IMR-90 (cell line): Measurements from ENCODE around the gene AP1S2. TPM values are rescaled to one million over a fixed set of nuclear protein-coding genes. Genes with fewer than 3 reads are reported as not detected.

ENCODE experiments used
- ATAC-seq: fragments of 200-7000 bp; cut with Tn5 transposase; 2 replicates; pipeline ENCODE4 v1.9.1; 2020; ENCODE audit warnings: low read depth, mild to moderate bottlenecking, moderate library complexity
- BruUV-seq: library from RNA; stranded (reverse); fragments of 400-500 nt; replicated peaks from 2 replicates; lab custom pipeline; 2021; lab: Mats Ljungman, UMichigan
- CTCF ChIA-PET: fragments of 300-600 bp; formaldehyde crosslinking; extraction: SDS; loops from one replicate; lab custom pipeline; 2021; ENCODE audit warnings: antibody characterized with exemption; lab: Yijun Ruan, JAX
- POLR2A ChIA-PET: fragments of 300-600 bp; sonication (Branson Sonifier 250); formaldehyde crosslinking; loops from one replicate; lab custom pipeline; 2022; ENCODE audit warnings: antibody characterized with exemption; ENCODE audit not compliant: unreplicated experiment; lab: Charles Lee
- DNase-seq: peaks from one replicate; pipeline ENCODE4 v3.0.0; 2013
- H2AFZ ChIP-seq: replicated peaks from 2 replicates; pipeline ENCODE3; 2013; ENCODE audit warnings: low read length, mild to moderate bottlenecking; ENCODE audit not compliant: poor library complexity
- H2AK5ac ChIP-seq: 2 replicates; pipeline ENCODE4 v1.6.1; 2013; ENCODE audit warnings: low read depth, low read length, inconsistent platforms
- H2AK9ac ChIP-seq: replicated peaks from 2 replicates; pipeline ENCODE3; 2013; ENCODE audit warnings: mild to moderate bottlenecking, low read depth, low read length, moderate library complexity; ENCODE audit not compliant: poor library complexity
- H2BK120ac ChIP-seq: 2 replicates; pipeline ENCODE4 v1.6.1; 2013; ENCODE audit warnings: low read depth, low read length, inconsistent platforms
- H2BK15ac ChIP-seq: 3 replicates; pipeline ENCODE4 v1.6.1; 2013; ENCODE audit warnings: low read depth, low read length, inconsistent platforms
- H2BK20ac ChIP-seq: 2 replicates; pipeline ENCODE4 v1.6.1; 2013; ENCODE audit warnings: low read depth, mild to moderate bottlenecking, inconsistent platforms, low read length, moderate library complexity
- H2BK5ac ChIP-seq: 2 replicates; pipeline ENCODE4 v1.6.1; 2013; ENCODE audit warnings: mild to moderate bottlenecking, low read depth, low read length, inconsistent platforms; ENCODE audit not compliant: poor library complexity, severe bottlenecking
- H3K14ac ChIP-seq: replicated peaks from 2 replicates; pipeline ENCODE4 v1.6.1; 2013; ENCODE audit warnings: low read depth, low read length, inconsistent platforms
- H3K18ac ChIP-seq: 2 replicates; pipeline ENCODE4 v1.6.1; 2013; ENCODE audit warnings: low read depth, low read length, control low read depth
- H3K23ac ChIP-seq: 2 replicates; pipeline ENCODE4 v1.6.1; 2013; ENCODE audit warnings: low read depth, low read length, inconsistent platforms
- H3K27ac ChIP-seq: 2 replicates; pipeline ENCODE4 v1.5.1; 2013; ENCODE audit warnings: mild to moderate bottlenecking, control low read depth, low read length; ENCODE audit not compliant: insufficient read depth
- H3K27me3 ChIP-seq: 2 replicates; pipeline ENCODE4 v1.6.1; 2013; ENCODE audit warnings: low read length; ENCODE audit not compliant: control insufficient read depth, insufficient read depth
- H3K36me3 ChIP-seq: 2 replicates; pipeline ENCODE4 v1.6.1; 2013; ENCODE audit warnings: low read length, mixed read lengths; ENCODE audit not compliant: control insufficient read depth, insufficient read depth
- H3K4ac ChIP-seq: 2 replicates; pipeline ENCODE4 v1.6.1; 2013; ENCODE audit warnings: low read depth, low read length, inconsistent platforms
- H3K4me1 ChIP-seq: 2 replicates; pipeline ENCODE4 v1.6.1; 2013; ENCODE audit warnings: low read length, mixed read lengths; ENCODE audit not compliant: control insufficient read depth, insufficient read depth
- H3K4me2 ChIP-seq: 2 replicates; pipeline ENCODE4 v1.6.1; 2013; ENCODE audit warnings: low read depth, mild to moderate bottlenecking, control low read depth, low read length, moderate library complexity
- H3K4me3 ChIP-seq: 2 replicates; pipeline ENCODE4 v1.5.1; 2013; ENCODE audit warnings: low read depth, mild to moderate bottlenecking, control low read depth, low read length, moderate library complexity; ENCODE audit not compliant: insufficient read depth
- H3K56ac ChIP-seq: 2 replicates; pipeline ENCODE4 v1.6.1; 2013; ENCODE audit warnings: low read length, inconsistent platforms; ENCODE audit not compliant: insufficient read depth; ENCODE audit errors: extremely low read depth
- H3K79me1 ChIP-seq, 2 experiments: 2 replicates each; pipeline ENCODE4 v1.6.1; 2013; ENCODE audit warnings: low read length in 2 of 2, inconsistent platforms in 1 of 2, low read depth in 1 of 2
- H3K9ac ChIP-seq: 2 replicates; pipeline ENCODE4 v1.6.1; 2013; ENCODE audit warnings: low read depth, low read length, control low read depth
- H3K9me1 ChIP-seq: 2 replicates; pipeline ENCODE4 v1.6.1; 2013; ENCODE audit warnings: low read length, inconsistent platforms; ENCODE audit not compliant: insufficient read depth
- H3K9me3 ChIP-seq: 2 replicates; pipeline ENCODE4 v1.6.1; 2013; ENCODE audit warnings: low read length; ENCODE audit not compliant: control insufficient read depth, insufficient read depth
- H4K20me1 ChIP-seq: 2 replicates; pipeline ENCODE4 v1.6.1; 2013; ENCODE audit warnings: low read length, inconsistent platforms; ENCODE audit not compliant: insufficient read depth
- H4K5ac ChIP-seq: 2 replicates; pipeline ENCODE4 v1.6.1; 2013; ENCODE audit warnings: mild to moderate bottlenecking, low read depth, low read length, control low read depth
- H4K8ac ChIP-seq, 2 experiments: 2 replicates each; pipeline ENCODE4 v1.6.1; 2013; ENCODE audit warnings: low read depth in 2 of 2, low read length in 2 of 2, control low read depth in 1 of 2, inconsistent platforms in 1 of 2
- H4K91ac ChIP-seq: 2 replicates; pipeline ENCODE4 v1.6.1; 2013; ENCODE audit warnings: low read depth, low read length, inconsistent platforms; ENCODE audit not compliant: insufficient read depth
- BHLHE40 ChIP-seq: fragments of 150-350 bp; IDR thresholded peaks from 2 replicates; pipeline ENCODE4 v1.6.1; 2016; ENCODE audit warnings: mild to moderate bottlenecking, low read depth, low read length
- CEBPB ChIP-seq: IDR thresholded peaks from 2 replicates; pipeline ENCODE4 v1.6.1; 2012; ENCODE audit warnings: low read depth, low read length, improper control_type of control experiment
- CHD1 ChIP-seq: IDR thresholded peaks from 2 replicates; pipeline ENCODE4 v1.6.1; 2012; ENCODE audit warnings: low read depth, low read length, improper control_type of control experiment
- CTCF ChIP-seq: conservative IDR thresholded peaks from 2 replicates; pipeline ENCODE4 v1.5.1; 2012; ENCODE audit warnings: mild to moderate bottlenecking, low read depth, low read length, improper control_type of control experiment
- ELK1 ChIP-seq: fragments of 150-350 bp; IDR thresholded peaks from 2 replicates; pipeline ENCODE4 v1.6.1; 2016; ENCODE audit warnings: low read depth, mild to moderate bottlenecking, low read length, moderate library complexity, borderline replicate concordance
- FOS ChIP-seq: fragments of 150-350 bp; IDR thresholded peaks from 2 replicates; pipeline ENCODE4 v1.6.1; 2016; ENCODE audit warnings: low read depth, low read length
- MAFK ChIP-seq: IDR thresholded peaks from 2 replicates; pipeline ENCODE4 v1.6.1; 2012; ENCODE audit warnings: low read depth, low read length, improper control_type of control experiment
- MAZ ChIP-seq: IDR thresholded peaks from 2 replicates; pipeline ENCODE4 v1.6.1; 2012; ENCODE audit warnings: low read depth, mild to moderate bottlenecking, low read length, improper control_type of control experiment, moderate library complexity, borderline replicate concordance
- MXI1 ChIP-seq: IDR thresholded peaks from 2 replicates; pipeline ENCODE4 v1.6.1; 2012; ENCODE audit warnings: low read depth, mild to moderate bottlenecking, low read length, moderate library complexity, borderline replicate concordance
- NFE2L2 ChIP-seq: fragments of 150-350 bp; IDR thresholded peaks from 2 replicates; pipeline ENCODE4 v1.6.1; 2016; ENCODE audit warnings: low read depth, mild to moderate bottlenecking, low read length
- POLR2A ChIP-seq: IDR thresholded peaks from 2 replicates; pipeline ENCODE4 v1.6.1; 2012; ENCODE audit warnings: mild to moderate bottlenecking, low read depth, low read length
- RAD21 ChIP-seq: IDR thresholded peaks from 2 replicates; pipeline ENCODE4 v1.6.1; 2012; ENCODE audit warnings: low read length, improper control_type of control experiment
- RCOR1 ChIP-seq: IDR thresholded peaks from 2 replicates; pipeline ENCODE4 v1.6.1; 2012; ENCODE audit warnings: mild to moderate bottlenecking, low read length, improper control_type of control experiment; ENCODE audit not compliant: insufficient replicate concordance
- RFX5 ChIP-seq: IDR thresholded peaks from 2 replicates; pipeline ENCODE4 v1.8.0; 2012; ENCODE audit warnings: low read depth, mild to moderate bottlenecking, low read length, moderate library complexity
- SMC3 ChIP-seq: fragments of 150-350 bp; IDR thresholded peaks from 2 replicates; pipeline ENCODE4 v1.6.1; 2016; ENCODE audit warnings: low read depth, mild to moderate bottlenecking, antibody characterized with exemption, low read length, moderate library complexity
- USF2 ChIP-seq: fragments of 150-350 bp; IDR thresholded peaks from 2 replicates; pipeline ENCODE4 v1.6.1; 2017; ENCODE audit warnings: mild to moderate bottlenecking, antibody characterized with exemption, low read length, low read depth
- WGBS, 2 experiments: methylation state at CpG; one replicate each; pipeline versions ENCODE4 v1.1.5 to v1.1.7; 2013; ENCODE audit warnings: missing lambda C conversion rate in 2 of 2; ENCODE audit not compliant: insufficient read length in 1 of 2; ENCODE audit errors: extremely low coverage in 2 of 2; 5-methylcytosine and 5-hydroxymethylcytosine counted together
- dilution Hi-C: fragments of 300-500 bp; cut with HindIII; formaldehyde crosslinking; loops from one replicate; pipeline ENCODE4 v1.14.3; 2018; ENCODE audit warnings: low sequenced_read_pairs; ENCODE audit not compliant: unreplicated experiment
- in situ Hi-C: fragments of 300-500 bp; cut with MboI; formaldehyde crosslinking; loops from 3 replicates; pipeline ENCODE4 v1.14.3; 2019; ENCODE audit warnings: low sequenced_read_pairs, inconsistent platforms, mixed read lengths
- intact Hi-C: fragments of 100-400 bp; cut with micrococcal nuclease; formaldehyde crosslinking; loops from 2 replicates; pipeline ENCODE4 v1.10.0; 2022
- polyA plus RNA-seq, 3 experiments: library from polyadenylated mRNA; depleted of rRNA; stranded (reverse); fragments of >200 nt; gene quantifications; 2 replicates each; pipeline ENCODE4 v1.2.3, GENCODE V29; 2012; ENCODE audit warnings: low replicate concordance in 1 of 3
- total RNA-seq: library from RNA; depleted of rRNA; stranded (reverse); fragments of >200 nt; gene quantifications from 2 replicates; pipeline ENCODE4 v1.2.3, GENCODE V29; 2012

AP1S2 gene
- total and polyA plus RNA-seq, 2 of the 4 experiments (the other 2 are of a cell fraction) = 28.3 to 46.5 TPM

GRCh38 chrX:15856222-15856587 is 1.6 kb upstream of the AP1S2 start:
- Histone ChIP-seq H3K4ac (no peak overlapping the region), H3K27me3 (peaks cover 6% of the 10 kb centered on the region; the same call in 1 of the 2 replicates), H3K9me1 (no peaks in the 10 kb centered on the region), H2BK120ac (no peak overlapping the region), H3K4me3 (no peak overlapping the region), H3K79me1 (peaks cover 0 to 6% of the 10 kb centered on the region in 2 experiments; a peak in 1 of 4 replicates), H2AK5ac (no peak overlapping the region), H3K14ac (no peak overlapping the region), H2AK9ac (no peak overlapping the region), H3K36me3 (no peaks in the 10 kb centered on the region), H4K91ac (no peak overlapping the region), H3K4me2 (no peak overlapping the region), H3K4me1 (no peaks in the 10 kb centered on the region), H3K27ac (no peak overlapping the region), H4K8ac (no peak overlapping the region), H3K9me3 (no peaks in the 10 kb centered on the region), H2BK20ac (no peak overlapping the region), H2AFZ (no peak overlapping the region), H3K23ac (no peak overlapping the region), H4K5ac (no peak overlapping the region), H3K56ac (no peak overlapping the region), H3K18ac (no peak overlapping the region), H2BK15ac (no peak overlapping the region), H4K20me1 (no peaks in the 10 kb centered on the region), H3K9ac (no peak overlapping the region), H2BK5ac (no peak overlapping the region)
- ATAC-seq (no peak), DNase-seq (no peak)
- TF ChIP-seq SMC3 = no peak
- TF ChIP-seq FOS = no peak
- TF ChIP-seq CHD1 = no peak
- no peak for TF ChIP-seq CEBPB
- TF ChIP-seq MXI1 = no peak
- TF ChIP-seq RAD21 = no peak
- TF ChIP-seq RCOR1 = no peak
- TF ChIP-seq CTCF = no peak
- TF ChIP-seq BHLHE40 = no peak
- no peak for TF ChIP-seq NFE2L2
- TF ChIP-seq MAFK = no peak
- no peak for TF ChIP-seq RFX5
- TF ChIP-seq USF2 = no peak
- TF ChIP-seq POLR2A = no peak
- TF ChIP-seq ELK1 = no peak
- no peak for TF ChIP-seq MAZ
- BruUV-seq = no TSS peak
- ChIA-PET POLR2A (no interaction called here), CTCF (no interaction called here)
- in situ Hi-C loops (no loop called here), dilution Hi-C loops (no loop called here), intact Hi-C loops (loop anchor here (10.0 kb wide), 1 partner anchor 181 kb away; no protein-coding TSS in a partner anchor)
- WGBS, 2 experiments = 60% methylated on average over 1 of the region's 4 CpGs; no CpG with 5 or more reads in 1 of the 2 experiments
